ENCODE data around the gene HOMEZ.

GRCh38 chr14:23323838-23324454 is 38.0 kb upstream of the HOMEZ start:
- no peak for TF ChIP-seq ESRRA (IDR thresholded peaks at IDR 0.05; ENCODE audit: borderline replicate concordance, low read length)
- TF ChIP-seq POLR2A (IDR thresholded peaks at IDR 0.05; ENCODE audit: low read length) = no peak
- no peak for TF ChIP-seq RAD21 (conservative IDR thresholded peaks at IDR 0.05 in 1 of 2, IDR thresholded peaks at IDR 0.05 in 1 of 2)
- TF ChIP-seq SMC3 (IDR thresholded peaks at IDR 0.05) = no peak
- TF ChIP-seq, protein P1, sequence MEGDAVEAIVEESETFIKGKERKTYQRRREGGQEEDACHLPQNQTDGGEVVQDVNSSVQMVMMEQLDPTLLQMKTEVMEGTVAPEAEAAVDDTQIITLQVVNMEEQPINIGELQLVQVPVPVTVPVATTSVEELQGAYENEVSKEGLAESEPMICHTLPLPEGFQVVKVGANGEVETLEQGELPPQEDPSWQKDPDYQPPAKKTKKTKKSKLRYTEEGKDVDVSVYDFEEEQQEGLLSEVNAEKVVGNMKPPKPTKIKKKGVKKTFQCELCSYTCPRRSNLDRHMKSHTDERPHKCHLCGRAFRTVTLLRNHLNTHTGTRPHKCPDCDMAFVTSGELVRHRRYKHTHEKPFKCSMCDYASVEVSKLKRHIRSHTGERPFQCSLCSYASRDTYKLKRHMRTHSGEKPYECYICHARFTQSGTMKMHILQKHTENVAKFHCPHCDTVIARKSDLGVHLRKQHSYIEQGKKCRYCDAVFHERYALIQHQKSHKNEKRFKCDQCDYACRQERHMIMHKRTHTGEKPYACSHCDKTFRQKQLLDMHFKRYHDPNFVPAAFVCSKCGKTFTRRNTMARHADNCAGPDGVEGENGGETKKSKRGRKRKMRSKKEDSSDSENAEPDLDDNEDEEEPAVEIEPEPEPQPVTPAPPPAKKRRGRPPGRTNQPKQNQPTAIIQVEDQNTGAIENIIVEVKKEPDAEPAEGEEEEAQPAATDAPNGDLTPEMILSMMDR (IDR thresholded peaks at IDR 0.05) = no peak
